Eye (tissue), 1 donor: ENCODE data around the gene CERS6.
"Not testable (repeated sequence)": the region's sequence is repeated elsewhere in the genome, so short reads cannot be mapped to it uniquely, and the experiment has no call there.

Source experiments
- DNase-seq: peaks from one replicate; pipeline ENCODE4 v3.0.0-alpha.2; 2015

Gene CERS6, protein sequence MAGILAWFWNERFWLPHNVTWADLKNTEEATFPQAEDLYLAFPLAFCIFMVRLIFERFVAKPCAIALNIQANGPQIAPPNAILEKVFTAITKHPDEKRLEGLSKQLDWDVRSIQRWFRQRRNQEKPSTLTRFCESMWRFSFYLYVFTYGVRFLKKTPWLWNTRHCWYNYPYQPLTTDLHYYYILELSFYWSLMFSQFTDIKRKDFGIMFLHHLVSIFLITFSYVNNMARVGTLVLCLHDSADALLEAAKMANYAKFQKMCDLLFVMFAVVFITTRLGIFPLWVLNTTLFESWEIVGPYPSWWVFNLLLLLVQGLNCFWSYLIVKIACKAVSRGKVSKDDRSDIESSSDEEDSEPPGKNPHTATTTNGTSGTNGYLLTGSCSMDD

DNA sequence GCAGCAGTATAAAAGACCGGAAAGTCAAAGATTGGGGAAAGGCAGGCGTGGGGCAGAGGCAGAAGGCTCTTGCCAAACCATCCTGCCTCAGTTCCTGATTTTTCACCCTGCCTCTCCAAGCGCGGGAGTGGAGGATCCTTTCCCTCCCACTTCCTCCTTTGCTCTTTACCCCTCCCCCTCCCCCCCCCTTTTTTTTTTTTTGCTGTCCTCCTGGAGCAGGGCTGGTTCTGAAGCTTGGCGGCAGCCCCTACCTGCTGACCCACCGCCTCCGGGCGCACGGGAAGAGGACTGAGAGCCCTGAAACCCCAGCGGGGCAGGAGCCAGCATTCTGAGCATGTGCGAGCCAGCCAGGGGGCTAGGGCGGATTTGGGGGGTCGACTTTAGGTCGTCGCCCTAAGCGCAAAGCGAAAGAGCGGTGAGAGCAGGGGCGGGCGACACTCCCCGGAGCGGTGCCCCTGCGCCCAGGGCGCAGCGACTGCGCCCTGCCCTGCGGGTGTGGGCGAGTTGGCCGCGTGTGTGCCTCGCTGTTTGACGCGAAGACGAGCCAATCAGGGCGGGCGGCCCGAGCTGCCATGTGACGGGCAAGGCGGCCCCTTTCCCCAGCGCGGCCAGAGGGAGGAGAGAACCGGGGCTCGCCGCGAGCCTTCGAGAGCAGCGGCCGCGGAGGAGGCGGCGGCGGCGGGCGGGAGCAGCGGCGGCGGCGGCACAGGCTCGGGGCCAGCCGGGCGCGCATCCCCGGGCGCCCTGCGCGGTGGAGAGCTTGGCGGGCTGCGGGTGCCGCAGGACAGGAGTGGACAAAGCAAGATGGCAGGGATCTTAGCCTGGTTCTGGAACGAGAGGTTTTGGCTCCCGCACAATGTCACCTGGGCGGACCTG, at the start of gene CERS6:
CERS6 (plus strand) TSS at position 628 of the 876 bp plus-strand sequence; CDS start at position 805, 177 bp downstream.
- DNase-seq: peak; percentile 96

DNA sequence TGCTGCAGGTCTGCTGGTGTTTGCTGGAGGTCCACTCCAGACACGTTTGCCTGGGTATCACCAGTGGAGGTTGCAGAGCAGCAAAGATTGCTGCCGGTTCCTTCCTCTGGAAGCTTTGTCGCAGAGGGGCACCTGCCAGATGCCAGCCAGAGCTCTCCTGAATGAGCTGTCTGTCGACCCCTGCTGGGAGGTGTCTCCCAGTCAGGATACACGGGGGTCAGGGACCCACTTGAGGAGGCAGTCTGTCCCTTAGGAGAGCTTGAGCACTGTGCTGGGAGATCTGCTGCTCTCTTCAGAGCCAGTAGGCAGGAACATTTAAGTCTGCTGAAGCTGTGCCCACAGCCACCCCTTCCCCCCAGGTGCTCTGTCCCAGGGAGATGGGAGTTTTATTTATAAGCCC, 43.8 kb upstream of the CERS6 start:
- not testable (repeated sequence) for DNase-seq

DNA sequence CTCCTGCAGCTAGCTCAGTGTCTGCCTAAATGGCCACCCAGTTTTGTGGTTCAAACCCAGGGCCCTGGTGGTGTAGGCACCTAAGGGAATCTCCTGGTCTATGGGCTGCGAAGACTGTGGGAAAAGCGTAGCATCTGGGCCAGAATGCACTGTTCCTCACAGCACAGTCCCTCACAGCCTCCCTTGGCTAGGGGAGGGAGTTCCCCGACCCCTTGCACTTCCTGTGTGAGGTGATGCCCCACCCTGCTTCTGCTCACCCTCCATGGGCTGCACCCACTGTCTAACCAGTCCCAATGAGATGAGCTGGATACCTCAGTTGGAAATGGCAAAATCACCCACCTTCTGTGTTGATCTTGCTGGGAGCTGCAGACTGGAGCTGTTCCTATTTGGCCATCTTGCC, 43.0 kb upstream of the CERS6 start:
- DNase-seq: not testable (repeated sequence)

DNA sequence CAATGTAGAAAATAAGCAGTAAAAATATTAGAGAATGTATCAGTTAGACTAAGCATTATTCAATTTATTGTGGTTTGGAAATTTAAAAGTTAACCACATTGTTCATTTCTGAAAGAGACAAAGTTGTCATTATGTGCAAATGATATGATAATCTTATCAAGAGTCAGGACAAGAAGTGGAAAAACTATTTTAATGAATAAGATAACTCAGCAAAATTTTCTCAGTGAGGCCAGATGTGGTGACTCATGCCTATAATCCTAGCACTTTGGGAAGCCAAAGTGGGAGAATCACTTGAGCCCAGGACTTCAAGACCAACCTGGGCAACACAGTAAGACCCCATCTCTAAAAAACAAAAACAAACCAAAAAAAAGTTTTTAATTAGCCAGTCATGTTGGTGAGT, 39.5 kb upstream of the CERS6 start:
- DNase-seq: no peak

DNA sequence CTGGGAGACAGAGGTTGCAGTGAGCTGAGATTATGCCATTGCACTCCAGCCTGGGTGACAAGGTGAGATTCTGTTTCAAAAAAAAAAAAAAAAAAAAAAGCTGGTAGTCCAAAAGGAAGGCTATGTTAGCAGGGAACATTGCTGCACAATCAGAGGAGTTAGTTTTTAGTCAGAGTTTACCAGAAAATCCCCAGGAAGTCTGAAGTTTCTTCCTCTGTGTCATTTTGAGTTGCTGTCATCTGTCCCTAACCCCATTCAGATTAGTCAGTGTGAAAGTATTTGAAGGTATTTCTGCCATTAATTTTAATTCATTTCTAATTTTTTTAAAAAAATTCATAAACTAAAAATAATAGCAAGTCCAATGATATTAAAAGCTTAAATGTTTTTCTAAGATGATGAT, 33.5 kb upstream of the CERS6 start:
- no peak for DNase-seq

DNA sequence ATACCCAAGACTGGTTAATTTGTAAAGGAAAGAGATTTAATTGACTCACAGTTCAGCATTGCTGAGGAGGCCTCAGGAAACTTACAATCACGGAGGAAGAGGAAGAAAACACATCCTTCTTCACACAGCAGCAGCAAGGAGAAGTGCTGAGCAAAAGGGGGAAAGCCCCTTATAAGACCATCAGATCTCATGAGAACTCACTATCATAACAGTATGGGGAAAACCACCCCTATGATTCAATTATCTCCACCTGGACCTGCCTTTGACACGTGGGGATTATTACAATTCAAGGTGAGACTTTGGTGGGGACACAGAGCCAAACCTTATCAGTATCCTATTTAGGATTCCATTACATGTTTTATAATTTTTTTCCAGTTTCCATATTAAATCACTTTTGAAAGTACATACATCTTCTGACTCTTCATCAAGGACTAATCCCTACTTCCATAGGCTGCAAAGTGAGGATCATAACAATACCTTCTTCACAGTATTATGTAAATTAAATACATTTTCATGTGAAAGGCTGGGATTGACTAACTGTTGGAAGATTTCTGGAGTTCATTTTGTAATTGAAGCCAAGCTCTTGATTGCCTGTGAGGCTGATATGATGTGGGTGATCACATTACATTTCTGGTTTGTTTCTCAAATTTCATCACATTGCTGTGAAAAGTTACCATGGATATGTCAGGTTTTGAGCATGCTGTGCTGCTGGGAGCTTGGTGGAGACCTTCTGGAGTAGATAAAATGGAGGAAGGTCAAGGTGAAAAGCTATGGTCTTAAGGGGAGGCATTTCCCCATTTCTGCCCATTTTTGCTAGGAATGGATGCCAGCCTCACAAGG, 31.7 kb upstream of the CERS6 start:
- no peak for DNase-seq

DNA sequence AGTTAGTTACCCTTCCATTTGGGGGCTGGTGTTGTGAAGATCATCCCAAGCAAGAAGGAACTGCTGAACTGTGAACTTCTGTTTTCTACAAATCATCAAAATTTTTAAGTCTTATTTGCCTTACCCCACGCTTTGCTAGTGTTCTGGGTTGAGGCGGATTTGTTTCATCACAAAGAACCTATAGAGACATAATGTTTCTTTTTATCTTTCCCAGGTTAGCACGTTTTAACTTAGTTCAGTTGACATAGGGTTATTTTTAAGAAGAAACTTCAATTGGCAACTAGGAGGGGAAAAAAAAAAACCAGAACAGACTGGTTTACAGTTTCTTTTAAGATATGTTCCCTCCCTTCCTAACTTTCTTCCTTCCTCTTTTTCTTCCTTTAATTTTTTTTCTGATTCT, 31.1 kb upstream of the CERS6 start:
- DNase-seq: no peak

DNA sequence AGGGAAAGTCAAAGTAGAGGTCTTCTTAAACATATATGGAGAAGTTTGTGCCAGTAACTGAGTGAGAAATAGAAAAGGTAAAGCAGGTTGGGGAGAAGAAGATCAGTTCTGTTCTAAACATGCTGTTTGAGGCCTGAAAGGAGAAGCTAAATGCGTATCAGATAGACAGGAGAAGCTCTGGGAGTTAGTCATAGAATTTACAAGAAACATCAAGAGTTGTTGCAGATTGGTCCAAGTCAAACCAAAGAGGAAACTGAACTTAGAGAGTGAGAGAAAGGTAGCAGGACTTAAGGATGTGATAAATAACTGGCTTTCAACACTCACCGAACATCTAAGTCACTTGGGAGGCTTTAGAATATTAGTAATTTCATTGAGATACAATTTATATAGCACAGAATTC, 29.2 kb upstream of the CERS6 start:
- no peak for DNase-seq

DNA sequence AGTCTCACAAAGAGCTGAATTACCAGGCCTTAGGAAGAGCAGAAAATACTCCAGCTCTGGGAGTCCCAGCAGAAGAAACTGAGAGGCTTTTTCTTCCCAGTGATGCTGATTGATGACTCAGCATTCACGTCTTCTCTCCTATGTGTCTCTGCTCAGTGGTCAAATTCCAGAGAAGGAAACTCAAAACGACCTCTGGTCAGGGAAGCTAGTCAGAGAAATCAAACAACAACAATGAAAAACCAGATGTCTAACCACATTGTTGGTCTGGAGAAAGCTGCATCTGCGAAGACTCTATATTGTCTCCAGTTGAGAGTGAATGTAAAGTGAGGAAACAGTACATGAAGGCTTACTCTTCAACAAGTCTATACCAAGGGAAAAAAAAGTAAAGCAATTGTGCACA, 28.6 kb upstream of the CERS6 start:
- no peak for DNase-seq

DNA sequence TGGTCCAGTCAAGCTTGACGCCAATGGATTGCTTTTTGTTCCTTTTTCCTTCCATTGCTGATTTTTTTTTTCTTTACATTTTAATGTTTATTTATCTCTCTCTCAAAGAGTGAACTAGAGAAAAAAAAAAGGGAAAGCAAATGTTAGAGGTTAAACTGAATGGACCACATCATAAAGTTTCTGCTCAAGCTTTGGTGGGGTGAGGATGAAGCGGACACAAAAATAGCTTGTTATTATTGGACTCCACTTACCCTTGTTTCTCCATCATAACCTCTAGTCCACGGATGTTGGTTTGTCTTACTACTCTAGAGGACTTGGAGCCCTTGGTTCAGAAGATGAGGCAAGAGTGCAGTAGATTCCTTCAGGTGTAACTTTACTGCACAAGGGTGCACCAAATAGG, 27.6 kb upstream of the CERS6 start:
- no peak for DNase-seq

DNA sequence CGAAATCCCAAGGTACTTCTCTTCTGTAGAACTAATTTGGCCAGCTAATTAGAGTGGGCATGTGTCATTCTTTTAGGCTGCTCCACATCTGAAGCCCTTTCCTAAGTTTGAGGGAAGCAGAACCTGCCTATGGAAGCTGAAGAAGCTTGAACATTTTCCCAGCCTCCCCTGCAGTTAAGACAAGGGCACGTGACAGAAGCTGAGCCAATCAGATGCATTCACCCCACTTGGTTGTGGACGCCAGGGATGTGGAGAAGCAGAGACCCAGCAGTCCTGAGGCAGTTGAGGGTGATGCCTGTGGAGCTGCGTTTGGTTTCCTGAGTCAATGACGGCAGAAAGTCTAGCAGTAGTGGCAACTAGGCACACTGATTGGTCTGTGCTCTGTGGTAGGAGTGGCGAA, 26.1 kb upstream of the CERS6 start:
- no peak for DNase-seq

DNA sequence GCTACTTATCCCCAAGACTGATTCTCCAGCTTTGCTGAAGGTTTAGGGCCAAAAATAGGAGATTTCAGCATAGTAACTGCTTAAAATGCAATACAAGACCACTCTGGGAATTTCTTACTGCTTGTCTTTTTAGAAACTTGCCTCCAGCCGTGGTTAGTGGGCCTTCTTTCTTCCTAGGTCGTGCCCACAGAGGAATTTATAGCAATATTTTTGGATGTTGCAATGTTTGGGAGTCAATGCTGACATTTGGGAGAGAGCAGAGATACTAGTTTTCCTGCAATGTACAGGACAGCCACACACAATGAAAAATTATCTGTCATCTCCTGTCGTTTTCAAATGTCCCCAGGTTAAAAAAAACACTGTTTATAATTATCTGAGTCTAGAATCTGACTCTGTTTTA, 25.6 kb upstream of the CERS6 start:
- no peak for DNase-seq

DNA sequence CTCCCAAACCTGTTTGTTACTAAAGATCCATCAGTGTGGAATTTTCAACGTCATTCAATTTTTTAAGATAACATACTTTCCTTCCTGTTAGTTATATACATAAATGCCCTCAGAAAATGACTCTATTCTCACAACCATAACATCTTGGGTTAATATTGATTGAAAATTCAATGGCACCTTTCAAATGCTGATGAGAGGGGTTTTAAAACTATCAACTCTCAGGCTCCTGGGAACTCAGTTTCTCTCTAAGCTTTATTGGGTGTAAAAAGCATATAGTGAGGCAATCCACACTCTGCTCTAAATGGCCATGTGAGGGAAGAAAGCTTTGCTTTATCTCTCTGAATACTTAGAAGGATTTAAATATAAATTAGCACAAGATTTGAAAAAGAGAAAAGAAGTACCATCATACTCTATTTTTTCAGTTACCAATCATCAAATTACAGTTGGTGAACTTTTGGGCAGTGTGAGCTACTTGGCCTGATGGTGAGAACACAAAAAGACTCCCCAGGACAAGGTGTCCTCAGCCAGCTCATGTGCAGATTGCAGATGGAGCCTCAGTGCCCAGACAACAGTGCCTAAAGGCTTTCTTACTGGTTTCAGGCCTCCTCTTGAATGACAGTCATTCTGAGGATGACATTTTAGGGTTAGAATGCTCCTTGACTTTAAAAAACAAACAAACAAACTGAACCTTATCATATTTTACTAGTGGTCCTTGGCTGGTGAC, 24.6 kb upstream of the CERS6 start:
- no peak for DNase-seq

DNA sequence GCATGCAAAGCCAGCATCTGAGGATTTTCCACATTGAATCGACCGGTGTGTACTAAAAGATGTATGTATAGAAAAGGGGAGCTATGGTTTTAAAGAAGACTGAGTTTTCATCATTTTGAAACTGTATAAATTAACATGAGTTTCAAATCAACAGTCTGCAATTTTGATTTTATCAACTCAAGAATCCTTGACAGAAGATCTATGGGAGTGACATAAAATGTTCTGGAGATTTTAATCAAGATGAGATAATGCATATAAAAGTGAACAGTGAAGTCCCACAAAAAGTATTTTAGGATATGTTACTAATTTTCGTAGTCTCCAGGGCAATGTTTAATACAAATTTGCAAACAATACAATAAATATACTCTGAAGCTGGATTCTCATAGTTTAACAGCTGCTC, 24.0 kb upstream of the CERS6 start:
- no peak for DNase-seq

DNA sequence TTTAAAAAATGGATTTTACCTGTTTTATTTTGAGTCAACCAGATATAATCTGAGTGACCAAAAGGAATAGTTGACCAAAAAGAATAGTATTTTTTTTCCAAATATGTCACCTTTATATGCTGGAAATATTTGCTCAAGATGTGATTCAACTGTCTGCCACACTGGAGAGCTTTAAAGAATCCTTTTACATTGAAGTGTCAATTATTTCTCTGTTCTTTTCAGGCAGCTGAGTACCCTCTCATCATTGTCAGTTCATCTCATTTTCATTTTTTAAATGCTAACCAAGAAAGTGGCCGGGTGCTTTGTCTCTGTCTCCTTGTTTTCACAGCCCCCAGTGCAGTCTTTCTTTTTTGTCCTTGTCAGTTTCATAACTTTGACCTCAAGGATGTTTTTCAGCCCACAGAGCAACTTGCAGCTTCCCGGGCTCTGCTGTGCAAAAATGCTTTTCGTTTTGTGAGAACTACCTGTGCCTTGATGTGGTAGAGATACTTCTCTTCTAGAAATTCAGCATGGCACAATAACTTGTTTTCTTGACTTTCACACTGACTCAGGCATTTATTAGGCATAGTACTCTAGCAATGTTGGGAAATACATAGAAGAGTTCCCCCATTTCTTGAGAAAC, 23.4 kb upstream of the CERS6 start:
- DNase-seq: no peak

DNA sequence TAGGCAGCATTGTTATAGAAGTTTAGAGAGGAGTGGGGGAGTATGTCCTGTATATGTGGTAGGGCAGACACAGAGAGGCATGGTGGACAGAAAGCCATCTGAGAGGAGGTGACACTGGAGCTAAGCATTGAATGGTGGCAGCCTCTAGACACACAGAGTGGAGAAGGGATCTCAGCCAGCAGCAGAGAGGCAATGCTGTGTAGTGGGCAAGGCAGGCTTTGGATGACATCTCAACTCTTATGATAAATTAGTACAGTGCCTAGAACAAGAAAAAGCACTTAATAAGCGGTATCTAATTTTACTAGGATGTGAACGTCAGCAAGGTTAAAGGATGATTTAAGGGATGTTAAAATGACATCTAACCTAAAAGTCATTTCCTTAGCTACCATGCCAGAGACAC, 22.5 kb upstream of the CERS6 start:
- DNase-seq: no peak

DNA sequence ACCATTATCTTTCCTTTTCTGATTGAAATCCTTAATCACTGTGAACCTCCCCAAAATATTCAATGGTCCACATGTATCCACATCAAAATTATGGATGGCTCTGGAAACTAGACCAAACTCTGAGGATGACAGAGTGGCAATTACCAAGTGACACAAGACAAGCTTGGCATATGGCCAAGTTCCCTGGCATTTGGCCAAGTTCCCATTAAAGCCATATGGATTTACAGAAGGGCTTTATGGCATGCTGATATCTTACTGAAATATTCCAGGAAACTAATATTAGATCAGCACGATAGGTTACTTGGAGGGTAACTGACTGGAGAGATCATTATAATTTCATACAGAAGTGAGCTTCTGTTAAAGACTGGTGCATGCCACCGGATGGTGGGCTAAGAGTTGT, 21.9 kb upstream of the CERS6 start:
- DNase-seq: peak; percentile 71

DNA sequence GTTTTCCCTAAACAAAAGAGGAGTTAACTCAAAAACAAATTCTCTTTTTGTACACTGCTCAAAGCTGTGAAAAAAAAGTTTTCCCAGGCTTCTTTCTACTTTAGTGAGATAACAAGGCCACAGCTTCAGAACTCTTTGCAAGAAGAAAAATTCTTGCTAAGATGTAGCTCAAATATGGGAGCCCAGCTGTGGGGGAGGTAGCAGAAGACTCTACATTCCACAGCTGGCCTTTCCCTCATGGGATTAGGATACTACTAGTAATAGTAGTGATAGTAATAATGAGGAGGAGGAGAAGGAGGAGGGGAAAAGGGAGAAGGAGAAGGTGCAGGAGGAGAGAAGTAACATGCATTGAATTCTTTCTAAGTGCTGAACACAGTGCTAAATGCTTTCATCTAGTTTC, 19.2 kb upstream of the CERS6 start:
- no peak for DNase-seq

DNA sequence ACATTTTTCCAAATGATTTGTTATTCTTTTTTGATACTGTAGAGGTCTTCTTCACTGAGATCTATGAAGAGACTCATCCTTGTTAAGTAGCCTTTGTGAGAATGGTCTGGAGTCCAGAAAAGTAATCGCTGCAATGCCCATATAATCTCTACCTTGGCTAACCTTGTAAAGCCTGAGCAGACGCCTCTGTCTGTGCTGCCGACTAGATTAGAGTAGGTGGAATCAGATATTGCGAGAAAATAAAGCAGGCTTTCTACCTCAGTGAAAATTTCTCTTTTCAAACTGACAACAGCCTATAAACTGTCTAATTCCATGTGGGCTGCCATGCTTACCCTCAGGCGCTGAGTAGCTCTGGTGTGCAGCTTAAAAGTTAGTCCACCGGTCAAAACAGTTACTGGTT, 17.5 kb upstream of the CERS6 start:
- no peak for DNase-seq

DNA sequence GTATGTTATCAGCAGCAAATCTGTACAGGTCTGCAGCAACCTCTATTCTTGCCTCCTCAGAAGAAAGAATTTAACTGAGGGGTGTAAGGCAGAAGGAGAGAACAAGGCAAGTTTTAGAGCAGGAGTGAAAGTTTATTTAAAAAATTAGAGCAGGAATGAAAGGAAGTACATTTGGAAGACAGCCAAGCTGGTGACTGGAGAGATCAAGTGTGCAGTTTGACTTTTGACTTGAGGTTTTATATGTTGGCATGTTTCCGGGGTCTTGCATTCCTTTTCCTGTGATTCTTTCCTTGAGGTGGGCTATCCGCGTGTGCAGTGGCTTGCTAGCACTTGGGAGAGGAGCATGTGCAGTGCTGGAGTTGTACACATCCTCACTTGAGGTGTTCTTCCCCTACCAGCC, 16.5 kb upstream of the CERS6 start:
- no peak for DNase-seq

DNA sequence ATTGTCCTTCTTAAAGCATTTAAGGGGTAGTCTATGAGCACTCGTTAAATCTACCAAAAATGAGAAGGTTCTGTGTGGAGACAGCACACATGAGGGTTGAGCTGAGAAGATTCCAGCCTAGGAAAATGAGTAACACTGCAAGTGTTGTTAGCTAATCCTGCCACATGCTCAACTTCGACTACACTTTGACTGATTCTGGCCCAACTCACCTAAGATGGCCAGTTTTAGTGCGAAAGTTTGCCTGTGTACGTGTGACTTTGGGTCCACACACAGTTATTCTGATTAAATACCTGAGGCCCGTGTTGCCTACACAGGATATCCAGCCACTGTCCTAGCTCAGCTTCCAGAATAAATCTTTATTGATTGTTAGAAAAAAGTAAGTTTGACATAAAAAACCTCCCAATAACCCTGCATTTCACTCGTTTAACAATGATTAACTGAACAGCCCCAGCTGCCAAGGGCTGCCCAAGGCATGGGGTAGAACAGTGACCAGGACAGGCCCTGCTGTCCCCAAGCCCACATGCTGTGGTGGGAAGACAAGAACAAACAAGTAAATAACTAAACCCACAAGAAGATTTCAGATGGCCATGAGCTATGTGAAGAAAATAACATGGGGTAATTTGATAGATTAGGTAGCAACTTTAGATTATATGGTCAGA, 14.7 kb upstream of the CERS6 start:
- DNase-seq: no peak

DNA sequence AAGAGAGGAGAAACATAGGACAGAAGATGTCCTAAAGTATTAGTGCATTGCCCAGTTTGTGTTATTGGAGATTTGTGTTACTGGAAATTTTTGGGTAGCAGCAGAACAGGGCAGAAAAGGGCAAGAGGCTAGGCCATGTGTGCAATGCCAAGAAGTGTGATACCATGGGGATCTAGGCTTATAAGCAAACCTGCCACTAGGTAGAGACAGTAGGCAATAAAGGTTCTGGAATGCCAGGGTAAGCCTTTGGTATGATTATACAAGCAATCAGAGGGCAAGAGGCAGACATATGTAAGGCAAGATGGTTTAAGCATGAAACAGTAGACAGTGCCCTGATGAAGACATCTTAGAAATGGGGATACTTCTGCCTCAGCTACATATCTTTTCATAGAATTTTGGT, 12.3 kb upstream of the CERS6 start:
- no peak for DNase-seq
